Endothelial cell of umbilical vein (primary cell): ENCODE measurements around the gene ITGB8. TPM values are rescaled to one million over a fixed set of nuclear protein-coding genes. Genes with fewer than 3 reads are reported as not detected.

Experiments
- BruUV-seq: library from RNA; stranded (reverse); fragments of 400-500 nt; replicated peaks from 2 replicates; lab custom pipeline; 2021; lab: Mats Ljungman, UMichigan
- CTCF ChIA-PET: fragments of 300-600, 350-600 bp; sonication (Branson Sonifier 250); formaldehyde crosslinking; loops from one replicate; lab custom pipeline; 2021; ENCODE audit warnings: antibody characterized with exemption, inconsistent platforms; lab: Charles Lee
- POLR2A ChIA-PET: fragments of 300-600, 350-600 bp; sonication (Branson Sonifier 250); formaldehyde crosslinking; loops from one replicate; lab custom pipeline; 2021; ENCODE audit warnings: antibody characterized with exemption, inconsistent platforms; lab: Charles Lee
- DNase-seq: peaks from one replicate; pipeline ENCODE4 v3.0.0-alpha.2; 2011; ENCODE audit warnings: low read depth, low spot score
- FAIRE-seq: peaks from 2 replicates; lab custom pipeline; 2011; peaks lifted over from hg19 to GRCh38; lab: Jason Lieb, UNC
- H2AFZ ChIP-seq: 2 replicates; pipeline ENCODE4 v1.6.0; 2012; ENCODE audit warnings: low read depth, low read length, control low read depth, inconsistent platforms
- H3K27ac ChIP-seq: 2 replicates; pipeline ENCODE4 v1.5.1; 2011; ENCODE audit warnings: low read depth, mild to moderate bottlenecking, control low read depth, low read length, moderate library complexity; ENCODE audit not compliant: insufficient read depth
- H3K27me3 ChIP-seq, 2 experiments: 2 replicates each; pipeline versions ENCODE4 v1.6.0 to v1.6.1; 2011; ENCODE audit warnings: low read length in 2 of 2, mixed read lengths in 1 of 2; ENCODE audit not compliant: control insufficient read depth in 2 of 2, insufficient read depth in 2 of 2
- H3K36me3 ChIP-seq, 2 experiments: 2 replicates in 1 of 2; 3 replicates in 1 of 2; pipeline ENCODE4 v1.5.1; 2011; ENCODE audit warnings: low read length in 2 of 2, mild to moderate bottlenecking in 1 of 2, moderate library complexity in 1 of 2; ENCODE audit not compliant: control insufficient read depth in 2 of 2, insufficient read depth in 2 of 2; ENCODE audit errors: extremely low read depth in 1 of 2
- H3K4me1 ChIP-seq: 3 replicates; pipeline ENCODE4 v1.5.1; 2011; ENCODE audit warnings: mild to moderate bottlenecking, low read length; ENCODE audit not compliant: control insufficient read depth, insufficient read depth; ENCODE audit errors: extremely low read depth
- H3K4me2 ChIP-seq: 2 replicates; pipeline ENCODE4 v1.6.1; 2011; ENCODE audit warnings: low read length, control low read depth, mixed read lengths; ENCODE audit not compliant: insufficient read depth
- H3K4me3 ChIP-seq, 3 experiments: fragments of 200-600 bp in 1 of 3; sonication (generic), shearing (Covaris generic) in 1 of 3; replicated peaks in 1 of 3; 2 replicates each; pipeline ENCODE4 v1.5.1; 2011 to 2016; ENCODE audit warnings: control low read depth in 3 of 3, low read length in 3 of 3, mild to moderate bottlenecking in 2 of 3, inconsistent platforms in 1 of 3, low read depth in 1 of 3, moderate library complexity in 1 of 3; ENCODE audit not compliant: insufficient read depth in 1 of 3
- H3K79me2 ChIP-seq: 2 replicates; pipeline ENCODE4 v1.6.0; 2012; ENCODE audit warnings: low read length, inconsistent platforms; ENCODE audit not compliant: control insufficient read depth, insufficient read depth
- H3K9ac ChIP-seq: replicated peaks from 2 replicates; pipeline ENCODE3; 2011; ENCODE audit warnings: low read length, control low read depth; ENCODE audit not compliant: insufficient read depth; ENCODE audit errors: extremely low read depth
- H3K9me1 ChIP-seq: replicated peaks from 3 replicates; pipeline ENCODE4 v1.6.0; 2011; ENCODE audit warnings: mild to moderate bottlenecking, low read length; ENCODE audit not compliant: control insufficient read depth, insufficient read depth; ENCODE audit errors: extremely low read depth
- H3K9me3 ChIP-seq: replicated peaks from 2 replicates; pipeline ENCODE4 v1.5.1; 2012; ENCODE audit warnings: low read length, inconsistent platforms; ENCODE audit not compliant: control insufficient read depth, insufficient read depth
- H4K20me1 ChIP-seq: replicated peaks from 2 replicates; pipeline ENCODE3; 2011; ENCODE audit warnings: mild to moderate bottlenecking, low read length; ENCODE audit not compliant: control insufficient read depth, insufficient read depth; ENCODE audit errors: extremely low read depth
- CTCF ChIP-seq, 2 donors: IDR thresholded peaks; 1 replicate in 1 of 2; 2 replicates in 1 of 2; pipeline ENCODE4 v1.5.1; 2011; ENCODE audit warnings: low read length in 2 of 2, mild to moderate bottlenecking in 2 of 2, moderate library complexity in 2 of 2, control low read depth in 1 of 2, inconsistent platforms in 1 of 2, low read depth in 1 of 2; ENCODE audit not compliant: insufficient read depth in 1 of 2; ENCODE audit errors: extremely low read depth in 1 of 2
- EZH2 ChIP-seq: IDR thresholded peaks from 2 replicates; pipeline ENCODE4 v1.6.1; 2012; ENCODE audit warnings: borderline replicate concordance, low read depth, mild to moderate bottlenecking, moderate library complexity, low read length, inconsistent platforms; ENCODE audit not compliant: severe bottlenecking
- FOS ChIP-seq: IDR thresholded peaks from 2 replicates; pipeline ENCODE4 v1.6.1; 2011; ENCODE audit warnings: mild to moderate bottlenecking, low read length, moderate library complexity, borderline replicate concordance; ENCODE audit not compliant: insufficient read depth
- GATA2 ChIP-seq: IDR thresholded peaks from 2 replicates; pipeline ENCODE4 v1.7.0; 2011; ENCODE audit warnings: low read depth, mild to moderate bottlenecking, moderate library complexity, mixed read lengths, low read length; ENCODE audit not compliant: insufficient read length, insufficient read depth
- JUN ChIP-seq: IDR thresholded peaks from 2 replicates; pipeline ENCODE4 v1.6.1; 2011; ENCODE audit warnings: borderline replicate concordance, low read depth; ENCODE audit not compliant: insufficient read length, insufficient read depth
- MAX ChIP-seq: IDR thresholded peaks from 2 replicates; pipeline ENCODE4 v1.6.1; 2011; ENCODE audit not compliant: insufficient read depth, insufficient read length
- MYC ChIP-seq: IDR thresholded peaks from one replicate; pipeline ENCODE4 v1.6.1; 2011; ENCODE audit warnings: mild to moderate bottlenecking, low read depth, low read length
- POLR2A ChIP-seq: IDR thresholded peaks from 2 replicates; pipeline ENCODE4 v1.6.1; 2012; ENCODE audit warnings: low read depth, mild to moderate bottlenecking, control low read depth, low read length
- POLR2AphosphoS5 ChIP-seq: IDR thresholded peaks from 2 replicates; pipeline ENCODE4 v1.6.1; 2012; ENCODE audit warnings: low read depth, mild to moderate bottlenecking, control low read depth, low read length, moderate library complexity; ENCODE audit not compliant: insufficient read depth
- dilution Hi-C: fragments of 300-500 bp; cut with MboI; formaldehyde crosslinking; loops from one replicate; pipeline ENCODE4 v1.15.0; 2019; ENCODE audit warnings: low sequenced_read_pairs; ENCODE audit not compliant: extremely low pct_ligation_motif_present
- intact Hi-C: fragments of 100-400 bp; cut with micrococcal nuclease; formaldehyde crosslinking; loops from one replicate; pipeline ENCODE4 v1.10.0; 2022
- polyA plus RNA-seq, 4 experiments: library from polyadenylated mRNA; depleted of rRNA in 3 of 4; stranded (reverse) in 3 of 4; unstranded in 1 of 4; fragments of >200 nt; gene quantifications; 2 replicates each; pipeline versions ENCODE4 v1.2.1 to v1.2.3, GENCODE V29; 2011 to 2012; ENCODE audit warnings: missing spikeins in 1 of 4
- total RNA-seq: library from RNA; stranded (reverse); gene quantifications from 2 replicates; pipeline ENCODE4 v1.2.3, GENCODE V29; 2021

Gene ITGB8
- total and polyA plus RNA-seq, 2 donors (not counting 3 experiments of a cell fraction or from before 2014, with no cell fraction given): 2.9 to 8.2 TPM

- dilution Hi-C loops: no loop called here
- ChIA-PET CTCF (interaction anchor here (1.0 to 1.4 kb wide), 4 partner anchors 8 to 167 kb away, joined by 5 read pairs; no protein-coding TSS in a partner anchor), POLR2A (no interaction called here)
- Histone ChIP-seq H3K79me2 (no peaks in the 10 kb centered on the region), H3K4me1 (no peaks in the 10 kb centered on the region), H3K27ac (no peak overlapping the region), H3K36me3 (no peaks in the 10 kb centered on the region), H3K4me3 (no peak overlapping the region), H3K9me3 (no peaks in the 10 kb centered on the region), H4K20me1 (no peaks in the 10 kb centered on the region), H3K9ac (no peak overlapping the region), H2AFZ (no peak overlapping the region), H3K9me1 (no peaks in the 10 kb centered on the region), H3K27me3 (no peaks in the 10 kb centered on the region), H3K4me2 (no peak overlapping the region)
- TF ChIP-seq FOS (no peak), EZH2 (no peak), POLR2A (no peak), POLR2AphosphoS5 (no peak), GATA2 (no peak), CTCF (IDR thresholded peaks at IDR 0.05; ENCODE audit: extremely low read depth in 1 of 2, insufficient read depth in 1 of 2, low read depth in 1 of 2, low read length in 2 of 2) (no peak), MYC (no peak), JUN (no peak), MAX (no peak)
- BruUV-seq: no TSS peak
- intact Hi-C loops: no loop called here
- FAIRE-seq (no peak), DNase-seq (no peak)
Measured at GRCh38 chr7:20431146-20431545, 100.4 kb downstream of the ITGB8 start.
